B cell (primary cell): Measurements from ENCODE around the gene EDDM3A. TPM values are rescaled to one million over a fixed set of nuclear protein-coding genes. Genes with fewer than 3 reads are reported as not detected.

Source experiments
- ATAC-seq: fragments of 200-7000 bp; cut with Tn5 transposase; one replicate; pipeline ENCODE4 v1.10.0; 2021; ENCODE audit warnings: low read depth, mild to moderate bottlenecking, moderate number of reproducible peaks, moderate library complexity
- CTCF ChIA-PET: fragments of 350-600 bp; sonication (Branson Sonifier 250); formaldehyde crosslinking; loops from one replicate; lab custom pipeline; 2021; ENCODE audit warnings: antibody characterized with exemption, inconsistent platforms; lab: Charles Lee
- POLR2A ChIA-PET: fragments of 350-600 bp; sonication (Branson Sonifier 250); formaldehyde crosslinking; loops from one replicate; lab custom pipeline; 2021; ENCODE audit warnings: antibody characterized with exemption; lab: Charles Lee
- DNase-seq: peaks from one replicate; pipeline ENCODE4 v3.0.0; 2013
- H2AFZ ChIP-seq: 2 replicates; pipeline ENCODE4 v1.6.1; 2012; ENCODE audit warnings: mild to moderate bottlenecking, low read depth, low read length; ENCODE audit not compliant: insufficient read depth, poor library complexity, severe bottlenecking
- H3K27ac ChIP-seq, 2 donors: 1 replicate in 1 of 2; 2 replicates in 1 of 2; pipeline ENCODE4 v1.5.1; 2012 to 2013; ENCODE audit warnings: low read length in 2 of 2, mild to moderate bottlenecking in 2 of 2, moderate library complexity in 1 of 2
- H3K27me3 ChIP-seq, 4 experiments: fragments of 200-600 bp in 1 of 4; sonication (generic) in 1 of 4; replicated peaks in 1 of 4; 1 replicate in 2 of 4; 2 replicates in 2 of 4; pipeline versions ENCODE4 v1.6.1 to v1.7.0; 2013 to 2016; ENCODE audit warnings: low read length in 3 of 4, mild to moderate bottlenecking in 2 of 4, mixed read lengths in 1 of 4, moderate library complexity in 1 of 4; ENCODE audit not compliant: insufficient read depth in 4 of 4, control insufficient read depth in 3 of 4; ENCODE audit errors: control extremely low read depth in 1 of 4
- H3K36me3 ChIP-seq, 2 experiments: replicated peaks in 1 of 2; 1 replicate in 1 of 2; 2 replicates in 1 of 2; pipeline versions ENCODE4 v1.6.1 to v1.7.1; 2013; ENCODE audit warnings: low read length in 1 of 2; ENCODE audit not compliant: insufficient read depth in 2 of 2, control insufficient read depth in 1 of 2; ENCODE audit errors: control extremely low read depth in 1 of 2, extremely low read depth in 1 of 2
- H3K4me1 ChIP-seq, 2 donors: fragments of 200-600 bp in 1 of 2; sonication (generic) in 1 of 2; 1 replicate in 1 of 2; 2 replicates in 1 of 2; pipeline versions ENCODE4 v1.5.1 to v1.6.1; 2013 to 2017; ENCODE audit warnings: low read length in 2 of 2; ENCODE audit not compliant: control insufficient read depth in 2 of 2, insufficient read depth in 2 of 2
- H3K4me2 ChIP-seq: replicated peaks from 2 replicates; pipeline ENCODE3; 2012; ENCODE audit warnings: mild to moderate bottlenecking, low read depth, low read length; ENCODE audit not compliant: poor library complexity, severe bottlenecking
- H3K4me3 ChIP-seq, 5 experiments: fragments of 200-600 bp in 1 of 5; sonication (generic) in 1 of 5; 1 replicate in 3 of 5; 2 replicates in 2 of 5; pipeline versions ENCODE4 v1.5.1 to v1.7.0; 2011 to 2016; ENCODE audit warnings: low read length in 4 of 5, mild to moderate bottlenecking in 4 of 5, low read depth in 2 of 5, control low read depth in 1 of 5, moderate library complexity in 1 of 5; ENCODE audit not compliant: insufficient read depth in 1 of 5; ENCODE audit errors: control extremely low read depth in 1 of 5, extremely low read depth in 1 of 5
- H3K79me2 ChIP-seq: fragments of 200-600 bp; sonication (generic); one replicate; pipeline ENCODE4 v1.6.0; 2016; ENCODE audit warnings: low read length; ENCODE audit not compliant: control insufficient read depth, insufficient read depth
- H3K9ac ChIP-seq: fragments of 200-600 bp; sonication (generic); 2 replicates; pipeline ENCODE4 v1.6.1; 2017; ENCODE audit warnings: mild to moderate bottlenecking, low read length, moderate library complexity
- H3K9me3 ChIP-seq, 3 donors: one replicate each; pipeline versions ENCODE4 v1.6.1 to v1.7.1; 2013; ENCODE audit warnings: low read length in 2 of 3; ENCODE audit not compliant: control insufficient read depth in 2 of 3, insufficient read depth in 1 of 3; ENCODE audit errors: control extremely low read depth in 1 of 3
- H4K20me1 ChIP-seq: 2 replicates; pipeline ENCODE4 v1.6.0; 2012; ENCODE audit warnings: mild to moderate bottlenecking, low read length; ENCODE audit not compliant: insufficient read depth, control insufficient read depth, poor library complexity, severe bottlenecking
- H3K27ac Mint-ChIP-seq: one replicate; pipeline ENCODE4 v1.8.0; 2021; ENCODE audit warnings: mixed read lengths
- H3K27me3 Mint-ChIP-seq: one replicate; pipeline ENCODE4 v1.8.0; 2021; ENCODE audit warnings: mixed read lengths
- H3K4me1 Mint-ChIP-seq: one replicate; pipeline ENCODE4 v1.8.0; 2021; ENCODE audit warnings: mixed read lengths
- H3K4me3 Mint-ChIP-seq: one replicate; pipeline ENCODE4 v1.8.0; 2021; ENCODE audit warnings: mixed read lengths
- H3K9me3 Mint-ChIP-seq: one replicate; pipeline ENCODE4 v1.8.0; 2022; ENCODE audit warnings: mixed read lengths; ENCODE audit not compliant: insufficient read depth
- CTCF ChIP-seq: fragments of 200-600 bp; IDR thresholded peaks from one replicate; pipeline ENCODE4 v1.8.0; 2022; ENCODE audit warnings: antibody characterized with exemption, mild to moderate bottlenecking
- EZH2 ChIP-seq: IDR thresholded peaks from 2 replicates; pipeline ENCODE4 v1.6.1; 2012; ENCODE audit warnings: borderline replicate concordance, low read depth, mild to moderate bottlenecking, moderate library complexity, low read length; ENCODE audit not compliant: insufficient read depth, poor library complexity, severe bottlenecking
- WGBS: methylation state at CpG from one replicate; pipeline ENCODE4 v1.1.5; 2013; ENCODE audit warnings: missing lambda C conversion rate; ENCODE audit not compliant: insufficient coverage; 5-methylcytosine and 5-hydroxymethylcytosine counted together
- intact Hi-C: fragments of 100-400 bp; cut with micrococcal nuclease; formaldehyde crosslinking; loops from one replicate; pipeline ENCODE4 v1.10.0; 2022
- polyA plus RNA-seq: library from polyadenylated mRNA; depleted of rRNA; stranded (reverse); fragments of >200 nt; gene quantifications from 2 replicates; pipeline ENCODE4 v1.2.3, GENCODE V29; 2012
- total RNA-seq, 2 donors: library from RNA; stranded (reverse); fragments of 120-200 nt in 1 of 2; gene quantifications; 1 replicate in 1 of 2; 2 replicates in 1 of 2; pipeline versions ENCODE4 v1.2.3 to v1.2.4, GENCODE V29; 2013 to 2022

The EDDM3A gene
- total and polyA plus RNA-seq, 2 donors (not counting 1 experiment from before 2014, with no cell fraction given), result not detected

- CTCF ChIA-PET, result interaction anchor here (1.6 kb wide), 1 partner anchor 18 kb away, joined by 4 read pairs; no protein-coding TSS in a partner anchor
Observed at GRCh38 chr14:20775901-20776300, 30.2 kb downstream of the EDDM3A start.

More at GRCh38 chr14:20775901-20776300, 30.2 kb downstream of the EDDM3A start:
- no peak overlapping the region for H3K4me2 ChIP-seq
- H3K9me3 ChIP-seq, result peaks cover 1 to 5% (median 5%) of the 10 kb centered on the region in 3 donors
- ATAC-seq (no peak), DNase-seq (no peak)
- peaks cover 10% of the 10 kb centered on the region for H3K79me2 ChIP-seq
- Mint-ChIP-seq H3K4me1 (peaks cover 6% of the 10 kb centered on the region), H3K27me3 (peaks cover under 1% of the 10 kb centered on the region), H3K27ac (no peak overlapping the region), H3K4me3 (no peak overlapping the region), H3K9me3 (no peaks in the 10 kb centered on the region)
- peaks cover 7% of the 10 kb centered on the region in 2 donors for H3K4me1 ChIP-seq
- intact Hi-C loops, result no loop called here
- H3K4me3 ChIP-seq, result no peak overlapping the region
- H3K9ac ChIP-seq, result no peak overlapping the region
- POLR2A ChIA-PET, result interaction anchor here (0.8 kb wide), 1 partner anchor 24 kb away, joined by 3 read pairs; no protein-coding TSS in a partner anchor
- WGBS, result no CpG with 5 or more reads among the region's 1 CpG
- H4K20me1 ChIP-seq, result no peaks in the 10 kb centered on the region
- no peak overlapping the region for H2AFZ ChIP-seq
- H3K36me3 ChIP-seq, result no peaks in the 10 kb centered on the region
- no peak overlapping the region for H3K27ac ChIP-seq
- TF ChIP-seq EZH2 (no peak), CTCF (no peak)
- no peaks in the 10 kb centered on the region for H3K27me3 ChIP-seq
